PC-3 (cell line): ENCODE measurements around the gene SAP30BP. TPM values are rescaled to one million over a fixed set of nuclear protein-coding genes. Genes with fewer than 3 reads are reported as not detected.
"Not testable (repeated sequence)": the region's sequence is repeated elsewhere in the genome, so short reads cannot be mapped to it uniquely, and the experiment has no call there.

Experiments
- ATAC-seq: fragments of 200-7000 bp; cut with Tn5 transposase; 2 replicates; pipeline ENCODE4 v1.9.1; 2020; ENCODE audit warnings: mild to moderate bottlenecking, moderate library complexity
- BruUV-seq: library from RNA; stranded (reverse); fragments of 400-500 nt; replicated peaks from 2 replicates; lab custom pipeline; 2021; lab: Mats Ljungman, UMichigan
- CTCF ChIA-PET: fragments of 300-600 bp; sonication (Branson Sonifier 250); formaldehyde crosslinking; loops from one replicate; lab custom pipeline; 2022; ENCODE audit warnings: antibody characterized with exemption; lab: Charles Lee
- POLR2A ChIA-PET: fragments of 300-600 bp; sonication (Branson Sonifier 250); formaldehyde crosslinking; loops from one replicate; lab custom pipeline; 2022; ENCODE audit warnings: antibody characterized with exemption; ENCODE audit not compliant: unreplicated experiment; lab: Charles Lee
- DNase-seq: peaks from one replicate; pipeline ENCODE4 v3.0.0-alpha.2; 2015
- H2AFZ ChIP-seq: fragments of 300-600 bp; sonication (generic); 2 replicates; pipeline ENCODE4 v1.6.0; 2016; ENCODE audit warnings: antibody characterized with exemption, low read length
- H3F3A ChIP-seq: fragments of 300-600 bp; sonication (generic); one replicate; pipeline ENCODE4 v1.6.0; 2017; ENCODE audit warnings: antibody characterized with exemption, low read length, control low read depth, mild to moderate bottlenecking; ENCODE audit not compliant: unreplicated experiment
- H3K27ac ChIP-seq: fragments of 300-600 bp; sonication (generic); 2 replicates; pipeline ENCODE4 v1.5.1; 2016; ENCODE audit warnings: mild to moderate bottlenecking, low read length
- H3K27me3 ChIP-seq: fragments of 300-600 bp; sonication (generic); 2 replicates; pipeline ENCODE4 v1.6.1; 2016; ENCODE audit warnings: low read length, mixed read lengths
- H3K36me3 ChIP-seq: fragments of 300-600 bp; sonication (generic); 2 replicates; pipeline ENCODE4 v1.6.1; 2016; ENCODE audit warnings: low read depth, mixed run types, low read length, mixed read lengths
- H3K4me1 ChIP-seq: fragments of 300-600 bp; sonication (generic); 2 replicates; pipeline ENCODE4 v1.5.1; 2016; ENCODE audit warnings: low read length; ENCODE audit not compliant: insufficient read depth
- H3K4me2 ChIP-seq: fragments of 300-600 bp; sonication (generic); 2 replicates; pipeline ENCODE4 v1.6.0; 2016; ENCODE audit warnings: low read length
- H3K4me3 ChIP-seq: fragments of 300-600 bp; sonication (generic); 2 replicates; pipeline ENCODE4 v1.5.1; 2016; ENCODE audit warnings: mild to moderate bottlenecking, low read length, mixed read lengths
- H3K79me2 ChIP-seq: fragments of 300-600 bp; sonication (generic); 2 replicates; pipeline ENCODE4 v1.6.1; 2017; ENCODE audit warnings: low read length, mixed read lengths
- H3K9ac ChIP-seq: fragments of 300-600 bp; sonication (generic); 2 replicates; pipeline ENCODE4 v1.6.0; 2016; ENCODE audit warnings: mild to moderate bottlenecking, low read length
- H3K9me2 ChIP-seq: fragments of 300-600 bp; sonication (generic); replicated peaks from 2 replicates; pipeline ENCODE4 v1.6.1; 2016; ENCODE audit warnings: mixed run types, low read length, mixed read lengths
- H3K9me3 ChIP-seq: fragments of 300-600 bp; sonication (generic); 2 replicates; pipeline ENCODE4 v1.6.1; 2016; ENCODE audit warnings: low read length, mixed read lengths
- H4K20me1 ChIP-seq: fragments of 300-600 bp; sonication (generic); 2 replicates; pipeline ENCODE4 v1.6.1; 2016; ENCODE audit warnings: low read length, mixed read lengths
- CTCF ChIP-seq: fragments of 300-600 bp; sonication (generic); conservative IDR thresholded peaks from 2 replicates; pipeline ENCODE4 v1.5.1; 2017; ENCODE audit warnings: antibody characterized with exemption, low read depth, mild to moderate bottlenecking, low read length
- EZH2 ChIP-seq: fragments of 300-600 bp; sonication (generic); IDR thresholded peaks from one replicate; pipeline ENCODE4 v1.6.1; 2017; ENCODE audit warnings: antibody characterized with exemption, mild to moderate bottlenecking, low read length; ENCODE audit not compliant: unreplicated experiment
- EZH2phosphoT487 ChIP-seq: fragments of 300-600 bp; sonication (generic); IDR thresholded peaks from 2 replicates; pipeline ENCODE4 v1.6.1; 2018; ENCODE audit warnings: mild to moderate bottlenecking, antibody characterized with exemption, low read length, borderline replicate concordance
- intact Hi-C: fragments of 100-400 bp; cut with micrococcal nuclease; formaldehyde crosslinking; loops from 2 replicates; pipeline ENCODE4 v1.9.0; 2023
- total RNA-seq: library from RNA; depleted of rRNA; stranded (reverse); fragments of >200 nt; gene quantifications from 2 replicates; pipeline ENCODE4 v1.2.3, GENCODE V29; 2014

The SAP30BP gene
- total RNA-seq, 1 experiment from 2014 or later, result 97.8 TPM

GRCh38 chr17:75636381-75637142 is 30.6 kb upstream of the SAP30BP start:
- H3K79me2 ChIP-seq, result no peaks in the 10 kb centered on the region
- peaks cover 25% of the 10 kb centered on the region for H3K4me1 ChIP-seq
- intact Hi-C loops, result no loop called here
- no peak overlapping the region for H3K27ac ChIP-seq
- ChIA-PET CTCF (interaction anchor here (1.3 kb wide), 1 partner anchor 17 kb away, joined by 5 read pairs; no protein-coding TSS in a partner anchor), POLR2A (no interaction called here)
- H3K9me3 ChIP-seq, result no peaks in the 10 kb centered on the region
- H3F3A ChIP-seq, result no peaks in the 10 kb centered on the region
- H3K9me2 ChIP-seq, result no peaks in the 10 kb centered on the region
- ATAC-seq (no peak), DNase-seq (no peak)
- TF ChIP-seq EZH2phosphoT487 (no peak), EZH2 (no peak), CTCF (no peak)
- H3K9ac ChIP-seq, result no peak overlapping the region
- no peak overlapping the region for H3K4me2 ChIP-seq
- H3K27me3 ChIP-seq, result no peaks in the 10 kb centered on the region
- H3K36me3 ChIP-seq, result no peaks in the 10 kb centered on the region
- no peak overlapping the region for H2AFZ ChIP-seq
- no peak overlapping the region for H3K4me3 ChIP-seq
- H4K20me1 ChIP-seq, result no peaks in the 10 kb centered on the region
- BruUV-seq, result no TSS peak

- ATAC-seq (no peak), DNase-seq (no peak)
- Histone ChIP-seq H3K27ac (no peak overlapping the region), H3K9ac (no peak overlapping the region), H3K27me3 (no peaks in the 10 kb centered on the region), H2AFZ (no peak overlapping the region), H3K9me3 (no peaks in the 10 kb centered on the region), H3K79me2 (no peaks in the 10 kb centered on the region), H3K4me3 (no peak overlapping the region), H4K20me1 (no peaks in the 10 kb centered on the region), H3K4me2 (no peak overlapping the region), H3K36me3 (no peaks in the 10 kb centered on the region), H3K9me2 (no peaks in the 10 kb centered on the region), H3K4me1 (peaks cover 28% of the 10 kb centered on the region), H3F3A (no peaks in the 10 kb centered on the region)
- intact Hi-C loops, result no loop called here
- no peak for TF ChIP-seq CTCF
- no peak for TF ChIP-seq EZH2phosphoT487
- TF ChIP-seq EZH2, result no peak
- no TSS peak for BruUV-seq
- ChIA-PET CTCF (no interaction called here), POLR2A (no interaction called here)
Measured at GRCh38 chr17:75637143-75637538, 30.0 kb upstream of the SAP30BP start.

- no peaks in the 10 kb centered on the region for H4K20me1 ChIP-seq
- no peak overlapping the region for H2AFZ ChIP-seq
- ATAC-seq (no peak), DNase-seq (no peak)
- ChIA-PET POLR2A (no interaction called here), CTCF (no interaction called here)
- no peak overlapping the region for H3K9ac ChIP-seq
- no peaks in the 10 kb centered on the region for H3K79me2 ChIP-seq
- no peak overlapping the region for H3K4me3 ChIP-seq
- no TSS peak for BruUV-seq
- no peaks in the 10 kb centered on the region for H3K9me3 ChIP-seq
- H3F3A ChIP-seq, result no peaks in the 10 kb centered on the region
- no peak overlapping the region for H3K4me2 ChIP-seq
- no peak for TF ChIP-seq EZH2phosphoT487
- TF ChIP-seq EZH2, result no peak
- TF ChIP-seq CTCF, result no peak
- H3K27ac ChIP-seq, result no peak overlapping the region
- H3K4me1 ChIP-seq, result peaks cover 32% of the 10 kb centered on the region
- H3K36me3 ChIP-seq, result no peaks in the 10 kb centered on the region
- H3K9me2 ChIP-seq, result no peaks in the 10 kb centered on the region
- intact Hi-C loops, result no loop called here
- no peaks in the 10 kb centered on the region for H3K27me3 ChIP-seq
Measured at GRCh38 chr17:75637551-75637950, 29.6 kb upstream of the SAP30BP start.

- H3K27me3 ChIP-seq, H3F3A ChIP-seq, DNase-seq, H2AFZ ChIP-seq, H3K4me3 ChIP-seq, CTCF ChIA-PET, H3K36me3 ChIP-seq, BruUV-seq, H3K4me2 ChIP-seq, H3K9ac ChIP-seq, H3K9me3 ChIP-seq, POLR2A ChIA-PET, H3K27ac ChIP-seq, H3K79me2 ChIP-seq, ATAC-seq, H3K9me2 ChIP-seq, intact Hi-C loops, H4K20me1 ChIP-seq: not testable (repeated sequence)
- peaks cover 36% of the 10 kb centered on the region for H3K4me1 ChIP-seq
Measured at GRCh38 chr17:75638039-75638438, 29.1 kb upstream of the SAP30BP start.
